GM12874 (cell line): ENCODE results near the gene VPS45.

Experiments
- TF ChIP-seq, protein P1 (sequence below): IDR thresholded peaks from 2 replicates; pipeline ENCODE4 v1.5.1; 2011; ENCODE audit warnings: low read depth, mild to moderate bottlenecking, control low read depth, low read length, moderate library complexity; ENCODE audit not compliant: insufficient read depth

Gene VPS45

GRCh38 chr1:150065184-150065871, 2.2 kb upstream of the VPS45 start:
- TF ChIP-seq, protein P1, sequence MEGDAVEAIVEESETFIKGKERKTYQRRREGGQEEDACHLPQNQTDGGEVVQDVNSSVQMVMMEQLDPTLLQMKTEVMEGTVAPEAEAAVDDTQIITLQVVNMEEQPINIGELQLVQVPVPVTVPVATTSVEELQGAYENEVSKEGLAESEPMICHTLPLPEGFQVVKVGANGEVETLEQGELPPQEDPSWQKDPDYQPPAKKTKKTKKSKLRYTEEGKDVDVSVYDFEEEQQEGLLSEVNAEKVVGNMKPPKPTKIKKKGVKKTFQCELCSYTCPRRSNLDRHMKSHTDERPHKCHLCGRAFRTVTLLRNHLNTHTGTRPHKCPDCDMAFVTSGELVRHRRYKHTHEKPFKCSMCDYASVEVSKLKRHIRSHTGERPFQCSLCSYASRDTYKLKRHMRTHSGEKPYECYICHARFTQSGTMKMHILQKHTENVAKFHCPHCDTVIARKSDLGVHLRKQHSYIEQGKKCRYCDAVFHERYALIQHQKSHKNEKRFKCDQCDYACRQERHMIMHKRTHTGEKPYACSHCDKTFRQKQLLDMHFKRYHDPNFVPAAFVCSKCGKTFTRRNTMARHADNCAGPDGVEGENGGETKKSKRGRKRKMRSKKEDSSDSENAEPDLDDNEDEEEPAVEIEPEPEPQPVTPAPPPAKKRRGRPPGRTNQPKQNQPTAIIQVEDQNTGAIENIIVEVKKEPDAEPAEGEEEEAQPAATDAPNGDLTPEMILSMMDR: no peak

GRCh38 chr1:150066328-150066727, 1.2 kb upstream of the VPS45 start:
- TF ChIP-seq, protein P1: no peak

- TF ChIP-seq, protein P1: no peak
Measured at GRCh38 chr1:150066838-150067183, 765 bp upstream of the VPS45 start.

DNA sequence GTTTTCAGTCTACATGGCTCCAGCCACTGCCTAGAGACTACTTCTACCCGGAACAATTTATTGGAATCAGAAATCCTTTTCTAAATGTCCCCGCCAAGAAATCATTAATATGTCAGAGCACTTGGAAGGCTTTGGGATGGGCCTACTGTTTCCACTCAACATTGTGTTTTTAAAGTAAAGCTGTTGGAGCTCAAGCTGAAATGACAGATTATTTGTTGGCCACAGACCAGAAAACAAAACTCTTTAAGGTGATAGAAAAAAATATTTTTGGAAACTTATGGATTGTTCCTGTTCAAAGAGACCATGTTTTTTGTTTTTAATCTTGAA, 496 bp downstream of the VPS45 start:
- TF ChIP-seq, protein P1: no peak

DNA sequence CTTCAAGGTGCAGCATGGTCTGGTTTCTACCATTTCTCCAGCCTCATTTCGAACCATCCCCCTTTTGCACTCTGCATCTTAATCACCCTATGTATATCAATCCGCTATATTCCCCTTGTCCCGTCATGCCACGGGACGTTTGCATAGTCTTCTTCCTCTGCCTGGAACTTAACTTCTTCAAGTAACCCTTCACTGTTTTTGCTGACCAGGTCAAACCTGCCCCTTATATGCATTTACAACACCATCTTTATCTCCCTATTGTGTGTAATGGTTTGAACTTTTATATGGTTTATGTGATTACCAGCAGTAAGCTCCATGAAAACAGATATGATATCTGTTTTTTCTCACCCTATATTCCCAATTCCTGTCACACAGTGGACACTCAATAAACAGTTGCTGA, 2.3 kb downstream of the VPS45 start:
- TF ChIP-seq, protein P1: no peak

DNA sequence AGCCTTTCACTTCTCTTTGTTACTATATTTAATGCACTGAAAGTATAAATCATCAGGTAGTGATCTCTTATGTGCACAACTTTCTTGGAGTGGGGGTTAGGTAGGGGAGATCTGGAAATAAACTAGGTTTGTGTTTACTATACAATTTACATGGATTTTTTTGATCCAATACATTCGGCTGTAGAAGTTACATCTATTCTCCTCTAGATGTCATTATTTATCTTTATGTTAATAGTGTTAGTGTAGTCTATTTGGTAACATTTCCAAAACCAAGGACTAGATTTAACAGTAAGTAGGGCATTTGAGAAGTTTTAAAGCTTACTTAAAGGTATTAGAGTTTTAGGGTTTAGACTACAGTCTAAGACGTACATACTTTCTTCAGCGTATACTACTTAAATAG, 5.4 kb downstream of the VPS45 start:
- TF ChIP-seq, protein P1: no peak

DNA sequence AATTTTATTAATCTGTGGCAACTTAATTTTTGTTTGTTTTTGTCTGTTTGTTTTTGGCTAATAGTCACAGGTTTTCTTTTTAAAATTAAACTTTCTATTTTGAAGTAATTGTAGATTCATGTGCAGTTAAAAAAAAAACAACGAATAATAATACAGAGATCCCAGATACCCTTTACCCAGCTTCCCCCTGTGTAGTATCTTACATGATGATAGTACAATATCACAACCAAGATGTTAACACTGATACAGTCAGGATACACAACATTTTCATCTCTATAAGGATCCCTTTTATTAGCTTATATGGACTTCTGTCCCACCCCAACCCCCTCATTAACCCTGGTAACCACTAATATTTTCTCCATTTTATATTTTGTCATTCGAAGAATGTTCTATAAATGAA, 5.9 kb downstream of the VPS45 start:
- TF ChIP-seq, protein P1: no peak
